ENCODE data around the gene PEAK1. TPM values are rescaled to one million over a fixed set of nuclear protein-coding genes. Genes with fewer than 3 reads are reported as not detected.

Gene PEAK1
- total RNA-seq, 4 donors from 2014 or later: 51.1 to 82.2 (median 58.1) TPM

DNA sequence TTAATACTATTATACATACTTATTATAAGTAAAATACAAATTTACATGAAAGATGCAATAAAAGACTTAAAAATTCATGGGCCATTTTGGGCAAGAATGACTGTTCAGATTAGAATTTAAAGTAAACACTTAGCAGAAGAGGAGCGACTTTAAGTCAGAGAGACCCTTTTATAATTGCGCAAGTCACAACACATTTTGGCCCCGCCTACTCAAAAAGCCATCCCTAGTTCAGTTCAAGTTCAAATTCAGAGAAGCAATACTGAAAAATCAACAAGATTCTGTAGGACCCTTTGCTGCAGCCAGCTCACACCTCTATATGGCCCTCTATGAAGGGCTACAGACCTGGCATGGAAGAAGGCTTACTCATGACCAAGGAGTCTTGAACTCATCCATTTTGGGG, 64.6 kb downstream of the PEAK1 start:
- H3K36me3 ChIP-seq: no peaks in the 10 kb centered on the region
- intact Hi-C loops (cut with DNase I; ENCODE audit: low total_unique reads) (no loop called here), in situ Hi-C loops (cut with MboI; ENCODE audit: low pct_ligation_motif_present in 1 of 4, low pct_unique_long_range_greater_than_20kb in 1 of 4, low sequenced_read_pairs in 3 of 4) (no loop called here)
- DNase-seq: no peak
- no peak overlapping the region for H3K27ac ChIP-seq
- TF ChIP-seq POLR2A (IDR thresholded peaks at IDR 0.05) (no peak), EP300 (IDR thresholded peaks at IDR 0.05; ENCODE audit: low read depth) (no peak), POLR2AphosphoS5 (IDR thresholded peaks at IDR 0.05) (no peak)
- TF ChIP-seq, protein P1, sequence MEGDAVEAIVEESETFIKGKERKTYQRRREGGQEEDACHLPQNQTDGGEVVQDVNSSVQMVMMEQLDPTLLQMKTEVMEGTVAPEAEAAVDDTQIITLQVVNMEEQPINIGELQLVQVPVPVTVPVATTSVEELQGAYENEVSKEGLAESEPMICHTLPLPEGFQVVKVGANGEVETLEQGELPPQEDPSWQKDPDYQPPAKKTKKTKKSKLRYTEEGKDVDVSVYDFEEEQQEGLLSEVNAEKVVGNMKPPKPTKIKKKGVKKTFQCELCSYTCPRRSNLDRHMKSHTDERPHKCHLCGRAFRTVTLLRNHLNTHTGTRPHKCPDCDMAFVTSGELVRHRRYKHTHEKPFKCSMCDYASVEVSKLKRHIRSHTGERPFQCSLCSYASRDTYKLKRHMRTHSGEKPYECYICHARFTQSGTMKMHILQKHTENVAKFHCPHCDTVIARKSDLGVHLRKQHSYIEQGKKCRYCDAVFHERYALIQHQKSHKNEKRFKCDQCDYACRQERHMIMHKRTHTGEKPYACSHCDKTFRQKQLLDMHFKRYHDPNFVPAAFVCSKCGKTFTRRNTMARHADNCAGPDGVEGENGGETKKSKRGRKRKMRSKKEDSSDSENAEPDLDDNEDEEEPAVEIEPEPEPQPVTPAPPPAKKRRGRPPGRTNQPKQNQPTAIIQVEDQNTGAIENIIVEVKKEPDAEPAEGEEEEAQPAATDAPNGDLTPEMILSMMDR (IDR thresholded peaks at IDR 0.05): no peak
- no peaks in the 10 kb centered on the region for H3K9me3 ChIP-seq
- no peaks in the 10 kb centered on the region for H3K27me3 ChIP-seq
- H3K4me3 ChIP-seq: no peak overlapping the region
- WGBS, 2 donors (ENCODE audit: low coverage in 1 of 2): 96 to 97% methylated on average over 3 of the region's 3 CpGs
- peaks cover 6 to 27% (median 17%) of the 10 kb centered on the region in 4 donors for H3K4me1 ChIP-seq

DNA sequence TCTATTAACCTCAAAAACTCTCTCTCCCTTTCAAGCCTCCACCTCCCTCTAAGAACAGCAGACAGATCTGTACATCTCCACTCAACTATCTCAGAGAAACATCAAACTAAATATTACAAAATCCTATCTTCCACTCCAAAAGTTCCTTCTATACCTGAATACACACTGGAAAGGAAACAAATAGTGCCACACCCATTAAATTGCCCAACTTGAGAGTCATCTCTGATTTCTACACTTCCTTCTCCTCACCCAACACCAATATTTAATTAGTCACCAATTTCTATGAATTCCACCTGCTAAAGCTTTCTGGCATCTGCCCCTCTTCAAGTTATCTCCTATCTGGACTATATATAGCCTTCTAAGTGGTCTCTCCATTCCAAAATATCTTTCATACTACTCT, 65.8 kb downstream of the PEAK1 start:
- no peak for DNase-seq
- in situ Hi-C loops (cut with MboI; ENCODE audit: low pct_ligation_motif_present in 1 of 4, low pct_unique_long_range_greater_than_20kb in 1 of 4, low sequenced_read_pairs in 3 of 4): no loop called here
- H3K27me3 ChIP-seq: no peaks in the 10 kb centered on the region

DNA sequence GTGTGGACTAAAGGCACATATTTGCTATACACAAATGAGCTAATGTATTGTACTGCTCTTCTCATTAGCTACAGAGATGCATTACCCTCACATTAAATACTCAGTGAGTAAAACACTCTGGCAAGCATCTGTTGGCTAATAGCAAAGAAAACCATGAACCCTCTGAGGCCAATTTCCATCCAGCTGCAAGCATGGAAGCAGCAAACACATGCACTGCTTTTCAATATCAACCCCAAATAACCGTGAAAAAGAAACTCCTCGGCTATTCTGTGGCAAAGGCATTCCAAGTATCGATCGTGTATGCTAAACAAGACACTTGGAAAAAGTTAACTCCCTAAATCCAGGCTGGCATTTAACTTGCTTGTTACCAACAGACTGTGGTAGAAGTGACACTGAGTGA, 67.0 kb downstream of the PEAK1 start:
- Histone ChIP-seq H3K4me1 (peaks cover 0 to 12% (median 3%) of the 10 kb centered on the region in 4 donors), H3K36me3 (no peaks in the 10 kb centered on the region), H3K27me3 (no peaks in the 10 kb centered on the region), H3K27ac (no peak overlapping the region), H3K9me3 (no peaks in the 10 kb centered on the region), H3K4me3 (no peak overlapping the region)
- intact Hi-C loops (cut with DNase I; ENCODE audit: low total_unique reads): no loop called here
- TF ChIP-seq, protein P1 (IDR thresholded peaks at IDR 0.05): no peak
- TF ChIP-seq POLR2A (IDR thresholded peaks at IDR 0.05) (no peak), EP300 (IDR thresholded peaks at IDR 0.05; ENCODE audit: low read depth) (no peak), POLR2AphosphoS5 (IDR thresholded peaks at IDR 0.05) (no peak)
- WGBS, 2 donors (ENCODE audit: low coverage in 1 of 2): 56 to 80% methylated on average over 1 to 4 of the region's 4 CpGs
- in situ Hi-C loops (cut with MboI; ENCODE audit: low pct_ligation_motif_present in 1 of 4, low pct_unique_long_range_greater_than_20kb in 1 of 4, low sequenced_read_pairs in 3 of 4): no loop called here
- no peak for DNase-seq

More for the DNA sequence above, 65.8 kb downstream of the PEAK1 start:
- H3K4me3 ChIP-seq: no peak overlapping the region
- intact Hi-C loops (cut with DNase I; ENCODE audit: low total_unique reads): no loop called here
- no peak overlapping the region for H3K27ac ChIP-seq
- H3K9me3 ChIP-seq: no peaks in the 10 kb centered on the region
- no peaks in the 10 kb centered on the region for H3K36me3 ChIP-seq
- TF ChIP-seq EP300 (IDR thresholded peaks at IDR 0.05; ENCODE audit: low read depth): no peak
- TF ChIP-seq, protein P1 (IDR thresholded peaks at IDR 0.05): no peak
- TF ChIP-seq POLR2A (IDR thresholded peaks at IDR 0.05): no peak
- no peak for TF ChIP-seq POLR2AphosphoS5 (IDR thresholded peaks at IDR 0.05)
- H3K4me1 ChIP-seq: peaks cover 3 to 24% (median 14%) of the 10 kb centered on the region in 4 donors

DNA sequence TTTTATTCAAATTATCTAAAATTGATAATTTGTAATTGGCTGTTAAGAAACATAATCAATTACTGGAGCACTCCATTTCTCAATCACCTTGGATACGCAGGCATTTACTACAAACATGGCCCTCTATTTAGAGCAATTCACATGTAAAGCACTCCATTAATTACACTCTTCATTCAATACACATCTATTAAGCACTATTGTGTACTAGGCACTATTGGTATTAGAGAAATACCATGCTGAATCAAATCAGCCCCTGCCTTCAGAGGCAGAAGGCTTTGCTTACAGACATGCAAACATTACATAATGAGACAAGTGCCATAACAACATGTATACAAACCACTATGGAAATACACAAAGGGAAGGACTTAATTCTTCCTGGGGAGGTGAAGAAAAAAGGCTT, 69.1 kb downstream of the PEAK1 start:
- peaks cover 0 to 10% (median 2%) of the 10 kb centered on the region in 4 donors for H3K4me1 ChIP-seq
- WGBS, 2 donors (ENCODE audit: low coverage in 1 of 2): 91 to 100% methylated on average over 1 of the region's 1 CpG
- intact Hi-C loops (cut with DNase I; ENCODE audit: low total_unique reads) (no loop called here), in situ Hi-C loops (cut with MboI; ENCODE audit: low pct_ligation_motif_present in 1 of 4, low pct_unique_long_range_greater_than_20kb in 1 of 4, low sequenced_read_pairs in 3 of 4) (no loop called here)
- no peak overlapping the region for H3K4me3 ChIP-seq
- TF ChIP-seq EP300 (IDR thresholded peaks at IDR 0.05; ENCODE audit: low read depth) (no peak), POLR2AphosphoS5 (IDR thresholded peaks at IDR 0.05) (no peak), POLR2A (IDR thresholded peaks at IDR 0.05) (no peak)
- TF ChIP-seq, protein P1 (IDR thresholded peaks at IDR 0.05): no peak
- no peaks in the 10 kb centered on the region for H3K36me3 ChIP-seq
- H3K27ac ChIP-seq: no peak overlapping the region
- H3K27me3 ChIP-seq: no peaks in the 10 kb centered on the region
- H3K9me3 ChIP-seq: no peaks in the 10 kb centered on the region
- DNase-seq: no peak
